ENCODE data around the gene OR14C36. TPM values are rescaled to one million over a fixed set of nuclear protein-coding genes. Genes with fewer than 3 reads are reported as not detected.

The OR14C36 gene
- total RNA-seq, 2 donors from 2014 or later = not detected

Other genes with a start within 250 kb of the OR14C36 start
- not detected for gene OR2M5, start 203.6 kb upstream of the OR14C36 start, total RNA-seq
- not detected for gene OR2M2, start 174.0 kb upstream of the OR14C36 start, total RNA-seq
- not detected for gene OR2M3, start 151.5 kb upstream of the OR14C36 start, total RNA-seq
- not detected for gene OR2M4, start 117.4 kb upstream of the OR14C36 start, total RNA-seq
- not detected for gene OR2T33, start 70.8 kb upstream of the OR14C36 start, total RNA-seq
- gene OR2T12, start 45.4 kb upstream of the OR14C36 start, total RNA-seq = not detected
- not detected for gene OR2M7, start 24.2 kb upstream of the OR14C36 start, total RNA-seq
- not detected for gene OR2T4, start 12.9 kb downstream of the OR14C36 start, total RNA-seq
- gene OR2T6, start 27.0 kb downstream of the OR14C36 start, total RNA-seq = not detected
- not detected for gene OR2T1, start 54.3 kb downstream of the OR14C36 start, total RNA-seq
- not detected for gene OR2T2, start 96.9 kb downstream of the OR14C36 start, total RNA-seq
- not detected for gene OR2T3, start 124.6 kb downstream of the OR14C36 start, total RNA-seq
- gene OR2T5, start 139.8 kb downstream of the OR14C36 start, total RNA-seq = not detected
- gene OR2G6, start 159.3 kb downstream of the OR14C36 start, total RNA-seq = under 1 TPM in 1 of 2 donors, not detected in 1; 0.03 TPM
- gene OR2T29, start 214.0 kb downstream of the OR14C36 start, total RNA-seq = not detected
- not detected for gene OR2T34, start 226.0 kb downstream of the OR14C36 start, total RNA-seq
- gene OR2T10, start 248.9 kb downstream of the OR14C36 start, total RNA-seq = not detected